ENCODE data around the gene NEK6.

Gene NEK6

GRCh38 chr9:124381170-124381945 lies 123.6 kb downstream of the NEK6 start:
- Histone ChIP-seq H3K9me3 (ENCODE audit: control insufficient read depth in 1 of 2, low read length in 2 of 2) (no peaks in the 10 kb centered on the region), H3K4me3 (ENCODE audit: low read depth in 1 of 2, low read length in 2 of 2) (no peak overlapping the region), H3K36me3 (ENCODE audit: control insufficient read depth in 1 of 2, insufficient read depth in 2 of 2, low read length in 2 of 2) (peaks cover 22 to 23% of the 10 kb centered on the region in 2 donors), H3K4me1 (ENCODE audit: control insufficient read depth in 1 of 2, insufficient read depth in 2 of 2, low read length in 2 of 2) (peaks cover 0 to 11% of the 10 kb centered on the region in 2 donors), H3K27me3 (ENCODE audit: low read depth, low read length) (no peaks in the 10 kb centered on the region), H3K27ac (ENCODE audit: low read length) (no peak overlapping the region)

GRCh38 chr9:124384210-124384609 lies 126.5 kb downstream of the NEK6 start:
- Histone ChIP-seq H3K4me3 (ENCODE audit: low read depth in 1 of 2, low read length in 2 of 2) (no peak overlapping the region), H3K36me3 (ENCODE audit: control insufficient read depth in 1 of 2, insufficient read depth in 2 of 2, low read length in 2 of 2) (peaks cover 22 to 23% of the 10 kb centered on the region in 2 donors), H3K9me3 (ENCODE audit: control insufficient read depth in 1 of 2, low read length in 2 of 2) (no peaks in the 10 kb centered on the region), H3K27ac (ENCODE audit: low read length) (no peak overlapping the region), H3K4me1 (ENCODE audit: control insufficient read depth in 1 of 2, insufficient read depth in 2 of 2, low read length in 2 of 2) (peaks cover 0 to 7% of the 10 kb centered on the region in 2 donors), H3K27me3 (ENCODE audit: low read depth, low read length) (no peaks in the 10 kb centered on the region)

GRCh38 chr9:124384846-124385245 lies 127.1 kb downstream of the NEK6 start:
- Histone ChIP-seq H3K4me3 (ENCODE audit: low read depth in 1 of 2, low read length in 2 of 2) (no peak overlapping the region), H3K27ac (ENCODE audit: low read length) (no peak overlapping the region), H3K27me3 (ENCODE audit: low read depth, low read length) (no peaks in the 10 kb centered on the region), H3K36me3 (ENCODE audit: control insufficient read depth in 1 of 2, insufficient read depth in 2 of 2, low read length in 2 of 2) (peaks cover 17 to 22% of the 10 kb centered on the region in 2 donors), H3K9me3 (ENCODE audit: control insufficient read depth in 1 of 2, low read length in 2 of 2) (no peaks in the 10 kb centered on the region), H3K4me1 (ENCODE audit: control insufficient read depth in 1 of 2, insufficient read depth in 2 of 2, low read length in 2 of 2) (peaks cover 0 to 9% of the 10 kb centered on the region in 2 donors)

GRCh38 chr9:124385623-124386022 lies 127.9 kb downstream of the NEK6 start:
- no peak overlapping the region for H3K27ac ChIP-seq (ENCODE audit: low read length)
- H3K4me3 ChIP-seq (ENCODE audit: low read depth in 1 of 2, low read length in 2 of 2): no peak overlapping the region
- no peaks in the 10 kb centered on the region for H3K9me3 ChIP-seq (ENCODE audit: control insufficient read depth in 1 of 2, low read length in 2 of 2)
- H3K27me3 ChIP-seq (ENCODE audit: low read depth, low read length): no peaks in the 10 kb centered on the region
- peaks cover 3 to 13% of the 10 kb centered on the region in 2 donors for H3K4me1 ChIP-seq (ENCODE audit: control insufficient read depth in 1 of 2, insufficient read depth in 2 of 2, low read length in 2 of 2)
- H3K36me3 ChIP-seq (ENCODE audit: control insufficient read depth in 1 of 2, insufficient read depth in 2 of 2, low read length in 2 of 2): peaks cover 13 to 19% of the 10 kb centered on the region in 2 donors

GRCh38 chr9:124386201-124386600 lies 128.5 kb downstream of the NEK6 start:
- Histone ChIP-seq H3K4me1 (ENCODE audit: control insufficient read depth in 1 of 2, insufficient read depth in 2 of 2, low read length in 2 of 2) (peaks cover 7 to 18% of the 10 kb centered on the region in 2 donors), H3K9me3 (ENCODE audit: control insufficient read depth in 1 of 2, low read length in 2 of 2) (no peaks in the 10 kb centered on the region), H3K36me3 (ENCODE audit: control insufficient read depth in 1 of 2, insufficient read depth in 2 of 2, low read length in 2 of 2) (peaks cover 13 to 19% of the 10 kb centered on the region in 2 donors), H3K4me3 (ENCODE audit: low read depth in 1 of 2, low read length in 2 of 2) (no peak overlapping the region), H3K27ac (ENCODE audit: low read length) (no peak overlapping the region), H3K27me3 (ENCODE audit: low read depth, low read length) (no peaks in the 10 kb centered on the region)

- Histone ChIP-seq H3K9me3 (ENCODE audit: control insufficient read depth in 1 of 2, low read length in 2 of 2) (no peaks in the 10 kb centered on the region), H3K4me1 (ENCODE audit: control insufficient read depth in 1 of 2, insufficient read depth in 2 of 2, low read length in 2 of 2) (peaks cover 14 to 32% of the 10 kb centered on the region in 2 donors), H3K27ac (ENCODE audit: low read length) (no peak overlapping the region), H3K27me3 (ENCODE audit: low read depth, low read length) (no peaks in the 10 kb centered on the region), H3K36me3 (ENCODE audit: control insufficient read depth in 1 of 2, insufficient read depth in 2 of 2, low read length in 2 of 2) (peaks cover 9 to 11% of the 10 kb centered on the region in 2 donors), H3K4me3 (ENCODE audit: low read depth in 1 of 2, low read length in 2 of 2) (no peak overlapping the region)
Measured at GRCh38 chr9:124388275-124389048, 130.7 kb downstream of the NEK6 start.

GRCh38 chr9:124389146-124389939 lies 131.6 kb downstream of the NEK6 start:
- Histone ChIP-seq H3K4me1 (ENCODE audit: control insufficient read depth in 1 of 2, insufficient read depth in 2 of 2, low read length in 2 of 2) (peaks cover 14 to 33% of the 10 kb centered on the region in 2 donors), H3K27me3 (ENCODE audit: low read depth, low read length) (no peaks in the 10 kb centered on the region), H3K27ac (ENCODE audit: low read length) (no peak overlapping the region), H3K4me3 (ENCODE audit: low read depth in 1 of 2, low read length in 2 of 2) (no peak overlapping the region), H3K9me3 (ENCODE audit: control insufficient read depth in 1 of 2, low read length in 2 of 2) (no peaks in the 10 kb centered on the region), H3K36me3 (ENCODE audit: control insufficient read depth in 1 of 2, insufficient read depth in 2 of 2, low read length in 2 of 2) (peaks cover under 1 to 9% of the 10 kb centered on the region in 2 donors)

GRCh38 chr9:124390794-124391658 lies 133.3 kb downstream of the NEK6 start:
- Histone ChIP-seq H3K27me3 (ENCODE audit: low read depth, low read length) (no peaks in the 10 kb centered on the region), H3K4me3 (ENCODE audit: low read depth in 1 of 2, low read length in 2 of 2) (no peak overlapping the region), H3K36me3 (ENCODE audit: control insufficient read depth in 1 of 2, insufficient read depth in 2 of 2, low read length in 2 of 2) (peaks cover 0 to 7% of the 10 kb centered on the region in 2 donors), H3K27ac (ENCODE audit: low read length) (no peak overlapping the region), H3K9me3 (ENCODE audit: control insufficient read depth in 1 of 2, low read length in 2 of 2) (no peaks in the 10 kb centered on the region), H3K4me1 (ENCODE audit: control insufficient read depth in 1 of 2, insufficient read depth in 2 of 2, low read length in 2 of 2) (peaks cover 14 to 33% of the 10 kb centered on the region in 2 donors)

- no peak overlapping the region for H3K27ac ChIP-seq (ENCODE audit: low read length)
- peaks cover 14 to 33% of the 10 kb centered on the region in 2 donors for H3K4me1 ChIP-seq (ENCODE audit: control insufficient read depth in 1 of 2, insufficient read depth in 2 of 2, low read length in 2 of 2)
- no peak overlapping the region for H3K4me3 ChIP-seq (ENCODE audit: low read depth in 1 of 2, low read length in 2 of 2)
- H3K27me3 ChIP-seq (ENCODE audit: low read depth, low read length): no peaks in the 10 kb centered on the region
- H3K36me3 ChIP-seq (ENCODE audit: control insufficient read depth in 1 of 2, insufficient read depth in 2 of 2, low read length in 2 of 2): peaks cover 4 to 11% of the 10 kb centered on the region in 2 donors
- H3K9me3 ChIP-seq (ENCODE audit: control insufficient read depth in 1 of 2, low read length in 2 of 2): no peaks in the 10 kb centered on the region
Measured at GRCh38 chr9:124392254-124392870, 134.6 kb downstream of the NEK6 start.

GRCh38 chr9:124392871-124393460 lies 135.2 kb downstream of the NEK6 start:
- Histone ChIP-seq H3K4me1 (ENCODE audit: control insufficient read depth in 1 of 2, insufficient read depth in 2 of 2, low read length in 2 of 2) (peaks cover 14 to 33% of the 10 kb centered on the region in 2 donors), H3K4me3 (ENCODE audit: low read depth in 1 of 2, low read length in 2 of 2) (no peak overlapping the region), H3K27ac (ENCODE audit: low read length) (no peak overlapping the region)

More at GRCh38 chr9:124392871-124393460, 135.2 kb downstream of the NEK6 start:
- Histone ChIP-seq H3K36me3 (ENCODE audit: control insufficient read depth in 1 of 2, insufficient read depth in 2 of 2, low read length in 2 of 2) (peaks cover 4 to 11% of the 10 kb centered on the region in 2 donors), H3K27me3 (ENCODE audit: low read depth, low read length) (no peaks in the 10 kb centered on the region), H3K9me3 (ENCODE audit: control insufficient read depth in 1 of 2, low read length in 2 of 2) (no peaks in the 10 kb centered on the region)
